Esophagus (tissue), 2 donors: Measurements from ENCODE around the gene WAPL. TPM values are rescaled to one million over a fixed set of nuclear protein-coding genes. Genes with fewer than 3 reads are reported as not detected.

ENCODE experiments used
- H3K27ac ChIP-seq, 2 donors: one replicate each; pipeline ENCODE4 v1.5.1; 2013; ENCODE audit warnings: low read depth in 2 of 2, mild to moderate bottlenecking in 2 of 2, inconsistent platforms in 1 of 2, low read length in 1 of 2, moderate library complexity in 1 of 2
- H3K27me3 ChIP-seq, 2 donors: one replicate each; pipeline ENCODE4 v1.6.1; 2013; ENCODE audit warnings: low read length in 2 of 2, control low read depth in 1 of 2, mild to moderate bottlenecking in 1 of 2; ENCODE audit not compliant: insufficient read depth in 2 of 2, control insufficient read depth in 1 of 2
- H3K36me3 ChIP-seq, 2 donors: one replicate each; pipeline ENCODE4 v1.6.1; 2013; ENCODE audit warnings: low read length in 1 of 2; ENCODE audit not compliant: control insufficient read depth in 2 of 2, insufficient read depth in 2 of 2
- H3K4me1 ChIP-seq, 2 donors: one replicate each; pipeline ENCODE4 v1.6.1; 2013; ENCODE audit warnings: low read length in 1 of 2; ENCODE audit not compliant: control insufficient read depth in 2 of 2, insufficient read depth in 2 of 2
- H3K4me3 ChIP-seq, 2 donors: one replicate each; pipeline ENCODE4 v1.5.1; 2013; ENCODE audit warnings: low read length in 2 of 2, mild to moderate bottlenecking in 2 of 2, low read depth in 1 of 2, moderate library complexity in 1 of 2
- H3K9me3 ChIP-seq, 2 donors: one replicate each; pipeline ENCODE4 v1.6.1; 2013; ENCODE audit warnings: mild to moderate bottlenecking in 2 of 2, low read depth in 1 of 2, low read length in 1 of 2, moderate library complexity in 1 of 2; ENCODE audit not compliant: control insufficient read depth in 2 of 2, insufficient read depth in 1 of 2
- WGBS, 2 donors: extraction: QIAGEN DNeasy Blood & Tissue Kit; methylation state at CpG; one replicate each; pipeline ENCODE4 v1.1.7; 2013; 5-methylcytosine and 5-hydroxymethylcytosine counted together
- polyA plus RNA-seq, 2 donors: library from polyadenylated mRNA; stranded (reverse); fragments of 200-250 nt; gene quantifications; one replicate each; pipeline ENCODE4 v1.2.3, GENCODE V29; 2013
- donor health status: healthy with polysubstance abuse.
- donor health status: Bipolar disorder and iron deficiency.

Gene WAPL
- polyA plus RNA-seq, 2 donors, result 9.9 to 13.5 TPM

- no peaks in the 10 kb centered on the region for H3K4me1 ChIP-seq
- H3K27me3 ChIP-seq, result no peaks in the 10 kb centered on the region
- peaks cover 3 to 10% of the 10 kb centered on the region in 2 donors for H3K36me3 ChIP-seq
- 96 to 98% methylated on average over 8 of the region's 8 CpGs for WGBS, 2 donors
- H3K4me3 ChIP-seq, result no peak overlapping the region
- H3K27ac ChIP-seq, result no peak overlapping the region
- no peaks in the 10 kb centered on the region for H3K9me3 ChIP-seq
Measured at GRCh38 chr10:86483664-86484063, 37.9 kb downstream of the WAPL start.

GRCh38 chr10:86481761-86482160, 39.8 kb downstream of the WAPL start:
- Histone ChIP-seq H3K4me3 (no peak overlapping the region), H3K36me3 (peaks cover 3 to 5% of the 10 kb centered on the region in 2 donors), H3K9me3 (no peaks in the 10 kb centered on the region), H3K27me3 (no peaks in the 10 kb centered on the region), H3K4me1 (no peaks in the 10 kb centered on the region), H3K27ac (no peak overlapping the region)
- WGBS, 2 donors, result 64 to 74% methylated on average over 1 of the region's 1 CpG

- Histone ChIP-seq H3K27me3 (no peaks in the 10 kb centered on the region), H3K4me3 (no peak overlapping the region), H3K9me3 (no peaks in the 10 kb centered on the region), H3K27ac (no peak overlapping the region), H3K36me3 (peaks cover 3 to 6% of the 10 kb centered on the region in 2 donors), H3K4me1 (no peaks in the 10 kb centered on the region)
- 86 to 88% methylated on average over 1 of the region's 1 CpG for WGBS, 2 donors
Measured at GRCh38 chr10:86480571-86480970, 41.0 kb downstream of the WAPL start.

- no peaks in the 10 kb centered on the region for H3K4me1 ChIP-seq
- H3K36me3 ChIP-seq, result peaks cover 0 to 4% of the 10 kb centered on the region in 2 donors
- H3K9me3 ChIP-seq, result no peaks in the 10 kb centered on the region
- H3K27me3 ChIP-seq, result no peaks in the 10 kb centered on the region
- WGBS, 2 donors, result 91 to 94% methylated on average over 3 of the region's 3 CpGs
- no peak overlapping the region for H3K27ac ChIP-seq
- no peak overlapping the region for H3K4me3 ChIP-seq
Measured at GRCh38 chr10:86472061-86472460, 49.5 kb downstream of the WAPL start.

- WGBS, 2 donors, result 96% methylated on average over 10 of the region's 10 CpGs
- no peak overlapping the region for H3K27ac ChIP-seq
- no peak overlapping the region for H3K4me3 ChIP-seq
- peaks cover 2% of the 10 kb centered on the region in 2 donors for H3K36me3 ChIP-seq
- H3K27me3 ChIP-seq, result no peaks in the 10 kb centered on the region
- H3K9me3 ChIP-seq, result no peaks in the 10 kb centered on the region
- no peaks in the 10 kb centered on the region for H3K4me1 ChIP-seq
Measured at GRCh38 chr10:86461963-86462804, 59.4 kb downstream of the WAPL start.

- Histone ChIP-seq H3K36me3 (peaks cover 8 to 11% of the 10 kb centered on the region in 2 donors), H3K4me1 (no peaks in the 10 kb centered on the region), H3K27me3 (no peaks in the 10 kb centered on the region), H3K4me3 (no peak overlapping the region), H3K27ac (no peak overlapping the region), H3K9me3 (no peaks in the 10 kb centered on the region)
- 96 to 97% methylated on average over 4 of the region's 4 CpGs for WGBS, 2 donors
Measured at GRCh38 chr10:86451604-86451960, 70.0 kb downstream of the WAPL start.

GRCh38 chr10:86450806-86451603, 70.6 kb downstream of the WAPL start:
- Histone ChIP-seq H3K4me1 (no peaks in the 10 kb centered on the region), H3K27ac (no peak overlapping the region), H3K4me3 (no peak overlapping the region), H3K36me3 (peaks cover 8 to 10% of the 10 kb centered on the region in 2 donors), H3K27me3 (no peaks in the 10 kb centered on the region), H3K9me3 (no peaks in the 10 kb centered on the region)
- 81 to 85% methylated on average over 7 of the region's 7 CpGs for whole genome bisulfite sequencing, 2 donors

- WGBS, 2 donors, result 88 to 89% methylated on average over 7 of the region's 7 CpGs
- H3K36me3 ChIP-seq, result peaks cover 8 to 10% of the 10 kb centered on the region in 2 donors
Measured at GRCh38 chr10:86449926-86450558, 71.5 kb downstream of the WAPL start.

GRCh38 chr10:86447432-86447831, 74.2 kb downstream of the WAPL start:
- 90 to 100% methylated on average over 1 of the region's 1 CpG for WGBS, 2 donors
- H3K27ac ChIP-seq, result no peak overlapping the region
- H3K9me3 ChIP-seq, result no peaks in the 10 kb centered on the region
- peaks cover 8% of the 10 kb centered on the region in 2 donors for H3K36me3 ChIP-seq
- H3K4me3 ChIP-seq, result no peak overlapping the region
- H3K4me1 ChIP-seq, result no peaks in the 10 kb centered on the region
- H3K27me3 ChIP-seq, result no peaks in the 10 kb centered on the region

More at GRCh38 chr10:86449926-86450558, 71.5 kb downstream of the WAPL start:
- no peak overlapping the region for H3K27ac ChIP-seq
- no peaks in the 10 kb centered on the region for H3K4me1 ChIP-seq
- no peaks in the 10 kb centered on the region for H3K27me3 ChIP-seq
- no peak overlapping the region for H3K4me3 ChIP-seq
- no peaks in the 10 kb centered on the region for H3K9me3 ChIP-seq
